K562 (cell line): ENCODE measurements around the gene CTCF. TPM values are rescaled to one million over a fixed set of nuclear protein-coding genes. Genes with fewer than 3 reads are reported as not detected.

Experiments used
- ADNP ChIP-seq: fragments of 200-800 bp; sonication (Bioruptor generic); IDR thresholded peaks from 2 replicates; pipeline ENCODE4 v1.6.1; 2016; ENCODE audit warnings: missing genetic modification characterization, missing compliant biosample characterization
- ARID1B ChIP-seq: fragments of 450-650 bp; IDR thresholded peaks from 2 replicates; pipeline ENCODE4 v1.6.1; 2016; ENCODE audit warnings: antibody characterized with exemption, mild to moderate bottlenecking, inconsistent platforms
- ATF3 ChIP-seq, 2 experiments: fragments of 450-650 bp in 1 of 2; sonication (generic) in 1 of 2; formaldehyde crosslinking in 1 of 2; IDR thresholded peaks in 1 of 2; conservative IDR thresholded peaks in 1 of 2; 2 replicates each; pipeline versions ENCODE4 v1.6.1 to v1.8.1; 2016 to 2023; ENCODE audit warnings: mild to moderate bottlenecking in 2 of 2, moderate library complexity in 2 of 2, inconsistent platforms in 1 of 2, missing genetic modification reagents in 1 of 2
- BHLHE40 ChIP-seq: IDR thresholded peaks from 2 replicates; pipeline ENCODE4 v1.6.1; 2011; ENCODE audit warnings: low read length, improper control_type of control experiment
- BRD9 ChIP-seq: fragments of 450-650 bp; IDR thresholded peaks from 2 replicates; pipeline ENCODE4 v1.6.1; 2018; ENCODE audit warnings: low read depth; ENCODE audit not compliant: partially characterized antibody
- CCNT2 ChIP-seq: IDR thresholded peaks from 2 replicates; pipeline ENCODE4 v1.6.1; 2011; ENCODE audit warnings: borderline replicate concordance, low read depth, mild to moderate bottlenecking, moderate library complexity, mixed read lengths, low read length; ENCODE audit not compliant: insufficient read length; ENCODE audit errors: extremely low read depth
- DPF2 ChIP-seq: fragments of 450-650 bp; IDR thresholded peaks from 2 replicates; pipeline ENCODE4 v1.6.1; 2016
- FOSL1 ChIP-seq: fragments of 200-800 bp; sonication (Bioruptor generic); conservative IDR thresholded peaks from 2 replicates; pipeline ENCODE4 v1.6.1; 2016; ENCODE audit warnings: missing genetic modification characterization, missing compliant biosample characterization
- HEY1 ChIP-seq: fragments of 250-450 bp; sonication (Bioruptor Pico); IDR thresholded peaks from 2 replicates; pipeline ENCODE4 v1.5.0; 2020; ENCODE audit warnings: mild to moderate bottlenecking, moderate library complexity, borderline replicate concordance
- KDM1A ChIP-seq, 2 experiments: fragments of 450-650 bp; IDR thresholded peaks; 2 replicates each; pipeline ENCODE4 v1.6.1; 2016; ENCODE audit warnings: mild to moderate bottlenecking in 2 of 2
- MBD2 ChIP-seq: sonication (generic); IDR thresholded peaks from 2 replicates; pipeline ENCODE4 v1.6.1; 2016; ENCODE audit warnings: low read depth, borderline replicate concordance
- MTA1 ChIP-seq: fragments of 450-650 bp; IDR thresholded peaks from 2 replicates; pipeline ENCODE4 v1.6.1; 2017; ENCODE audit warnings: borderline replicate concordance
- NCOR1 ChIP-seq: fragments of 450-650 bp; IDR thresholded peaks from 2 replicates; pipeline ENCODE4 v1.6.1; 2016; ENCODE audit warnings: mild to moderate bottlenecking, moderate library complexity
- NR2C2 ChIP-seq, 2 experiments: fragments of 200-800 bp in 1 of 2; sonication (Bioruptor generic) in 1 of 2; sonication (generic) in 1 of 2; formaldehyde crosslinking in 1 of 2; IDR thresholded peaks; 2 replicates each; pipeline versions ENCODE4 v1.6.1 to v1.8.0; 2016 to 2022; ENCODE audit warnings: mild to moderate bottlenecking in 1 of 2, missing compliant biosample characterization in 1 of 2, missing genetic modification characterization in 1 of 2, missing genetic modification reagents in 1 of 2
- SLC30A9 ChIP-seq: fragments of 250-450 bp; sonication (Bioruptor Pico); IDR thresholded peaks from 2 replicates; pipeline ENCODE4 v1.8.0; 2022; ENCODE audit warnings: mild to moderate bottlenecking, moderate library complexity
- TCF7 ChIP-seq: sonication (generic); IDR thresholded peaks from 2 replicates; pipeline ENCODE4 v1.6.1; 2016; ENCODE audit warnings: antibody characterized with exemption, borderline replicate concordance
- TEAD1 ChIP-seq, 2 experiments: fragments of 450-650 bp in 1 of 2; sonication (generic) in 1 of 2; formaldehyde crosslinking; IDR thresholded peaks; 2 replicates each; pipeline versions ENCODE4 v1.4.0 to v1.8.0; 2020 to 2022; ENCODE audit warnings: mild to moderate bottlenecking in 2 of 2, missing genetic modification reagents in 1 of 2
- ZEB2 ChIP-seq: fragments of 450-650 bp; IDR thresholded peaks from 2 replicates; pipeline ENCODE4 v1.6.1; 2016
- ZNF324 ChIP-seq: fragments of 250-450 bp; sonication (Bioruptor Pico); IDR thresholded peaks from 2 replicates; pipeline ENCODE4 v1.4.0; 2020; ENCODE audit warnings: mild to moderate bottlenecking
- polyA plus RNA-seq, 8 experiments: library from polyadenylated mRNA; depleted of rRNA in 4 of 8; stranded (reverse) in 5 of 8; unstranded in 3 of 8; fragments of >200 nt; fragmentation: Nextera tagmentation in 2 of 8; fragmentation: Illumina TruSeq in 1 of 8; extraction: Ambion mirVana in 2 of 8; extraction: Trizol in 1 of 8; gene quantifications; 2 replicates each; pipeline versions ENCODE4 v1.2.1 to v1.2.3, GENCODE V29; 2011 to 2014; ENCODE audit warnings: inconsistent platforms in 1 of 8, missing spikeins in 1 of 8
- total RNA-seq, 7 experiments: library from RNA; depleted of rRNA in 6 of 7; stranded (reverse); fragments of >200 nt in 6 of 7; fragmentation: Illumina TruSeq in 2 of 7; extraction: Trizol in 2 of 7; gene quantifications; 2 replicates each; pipeline versions ENCODE4 v1.2.1 to v1.2.3, GENCODE V29; 2011 to 2021; ENCODE audit warnings: low replicate concordance in 1 of 7
- TF ChIP-seq, protein P1 (sequence below): IDR thresholded peaks from 2 replicates; pipeline ENCODE4 v1.6.1; 2016; ENCODE audit warnings: missing genetic modification characterization, missing compliant biosample characterization
- TF ChIP-seq, protein P2 (sequence below): fragments of 200-800 bp; sonication (Bioruptor generic); IDR thresholded peaks from 2 replicates; pipeline ENCODE4 v1.6.1; 2017; ENCODE audit warnings: missing genetic modification characterization, missing compliant biosample characterization
- TF ChIP-seq, protein P3 (sequence below), 2 experiments: fragments of 450-650 bp; IDR thresholded peaks; 2 replicates each; pipeline ENCODE4 v1.6.1; 2016

The CTCF gene
- total and polyA plus RNA-seq, 9 of the 15 experiments (the other 6 are each of a cell fraction or from before 2014, with no cell fraction given): 7.8 to 49.2 (median 33.9) TPM

DNA sequence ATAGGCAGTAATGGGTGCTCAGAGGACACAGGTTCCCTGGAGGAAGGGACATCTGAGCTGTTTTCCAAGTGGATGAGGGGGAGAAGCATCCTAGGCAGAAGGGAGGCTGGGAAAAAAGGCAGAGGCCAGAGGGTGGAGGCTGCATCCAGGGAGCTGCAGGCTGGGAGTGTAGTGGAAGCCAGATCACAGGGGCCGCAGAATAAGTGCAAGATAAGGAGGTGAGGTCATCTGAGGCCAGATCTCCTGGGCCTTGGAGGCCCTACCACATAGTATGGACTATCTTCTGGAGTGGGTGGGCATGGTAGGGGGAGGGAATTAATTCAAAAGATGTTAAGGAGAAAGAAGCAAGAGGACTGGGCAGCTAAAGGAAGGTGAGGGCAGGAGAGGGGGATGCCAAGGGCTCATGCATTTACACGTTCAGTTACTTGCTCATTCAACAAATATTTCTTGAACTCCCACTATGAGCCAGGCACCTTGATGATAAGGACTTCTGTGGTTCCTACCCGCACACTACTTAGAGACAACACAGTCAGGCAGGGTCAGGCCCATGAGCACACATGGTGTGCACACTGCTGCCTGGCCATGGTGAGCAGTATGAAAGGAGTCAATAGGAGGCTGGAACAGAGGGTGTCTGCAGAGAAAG is 36.1 kb upstream of the CTCF start (continued):
- TF ChIP-seq, protein P1, sequence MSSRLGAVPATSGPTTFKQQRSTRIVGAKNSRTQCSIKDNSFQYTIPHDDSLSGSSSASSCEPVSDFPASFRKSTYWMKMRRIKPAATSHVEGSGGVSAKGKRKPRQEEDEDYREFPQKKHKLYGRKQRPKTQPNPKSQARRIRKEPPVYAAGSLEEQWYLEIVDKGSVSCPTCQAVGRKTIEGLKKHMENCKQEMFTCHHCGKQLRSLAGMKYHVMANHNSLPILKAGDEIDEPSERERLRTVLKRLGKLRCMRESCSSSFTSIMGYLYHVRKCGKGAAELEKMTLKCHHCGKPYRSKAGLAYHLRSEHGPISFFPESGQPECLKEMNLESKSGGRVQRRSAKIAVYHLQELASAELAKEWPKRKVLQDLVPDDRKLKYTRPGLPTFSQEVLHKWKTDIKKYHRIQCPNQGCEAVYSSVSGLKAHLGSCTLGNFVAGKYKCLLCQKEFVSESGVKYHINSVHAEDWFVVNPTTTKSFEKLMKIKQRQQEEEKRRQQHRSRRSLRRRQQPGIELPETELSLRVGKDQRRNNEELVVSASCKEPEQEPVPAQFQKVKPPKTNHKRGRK (tag): no peak
- TF ChIP-seq, protein P2, sequence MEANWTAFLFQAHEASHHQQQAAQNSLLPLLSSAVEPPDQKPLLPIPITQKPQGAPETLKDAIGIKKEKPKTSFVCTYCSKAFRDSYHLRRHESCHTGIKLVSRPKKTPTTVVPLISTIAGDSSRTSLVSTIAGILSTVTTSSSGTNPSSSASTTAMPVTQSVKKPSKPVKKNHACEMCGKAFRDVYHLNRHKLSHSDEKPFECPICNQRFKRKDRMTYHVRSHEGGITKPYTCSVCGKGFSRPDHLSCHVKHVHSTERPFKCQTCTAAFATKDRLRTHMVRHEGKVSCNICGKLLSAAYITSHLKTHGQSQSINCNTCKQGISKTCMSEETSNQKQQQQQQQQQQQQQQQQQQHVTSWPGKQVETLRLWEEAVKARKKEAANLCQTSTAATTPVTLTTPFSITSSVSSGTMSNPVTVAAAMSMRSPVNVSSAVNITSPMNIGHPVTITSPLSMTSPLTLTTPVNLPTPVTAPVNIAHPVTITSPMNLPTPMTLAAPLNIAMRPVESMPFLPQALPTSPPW (CRISPR knock-in tag): peak; percentile 27; the same call in 1 of the 2 replicates
- TF ChIP-seq BHLHE40 (no peak), HEY1 (CRISPR knock-in tag) (no peak), ZEB2 (peak; percentile 33; the same call in 1 of the 2 replicates), BRD9 (no peak), ADNP (tag) (no peak), ARID1B (peak; percentile 77), CCNT2 (no peak), TEAD1 (CRISPR knock-in tag; IDR thresholded peaks at IDR 0.05) (peak in 1 of 2 experiments; percentile 84; a peak in 2 of 4 replicates), MBD2 (no peak), ATF3 (IDR thresholded peaks at IDR 0.05) (peak; percentile 80), ATF3 (CRISPR knock-in tag; conservative IDR thresholded peaks at IDR 0.05) (no peak), SLC30A9 (no peak), FOSL1 (peak; percentile 88), MTA1 (peak; percentile 73; the same call in 1 of the 2 replicates), NR2C2 (CRISPR knock-in tag; IDR thresholded peaks at IDR 0.05) (no peak), NR2C2 (tag; IDR thresholded peaks at IDR 0.05) (peak; percentile 39; the same call in 1 of the 2 replicates), NCOR1 (peak; percentile 34; the same call in 1 of the 2 replicates), ZNF324 (no peak), KDM1A (IDR thresholded peaks at IDR 0.05) (peak; percentile 16 to 29; a peak in 2 of 4 replicates), TCF7 (peak; percentile 84; the same call in 1 of the 2 replicates), DPF2 (peak; percentile 80; the same call in 1 of the 2 replicates)
- TF ChIP-seq, protein P3, sequence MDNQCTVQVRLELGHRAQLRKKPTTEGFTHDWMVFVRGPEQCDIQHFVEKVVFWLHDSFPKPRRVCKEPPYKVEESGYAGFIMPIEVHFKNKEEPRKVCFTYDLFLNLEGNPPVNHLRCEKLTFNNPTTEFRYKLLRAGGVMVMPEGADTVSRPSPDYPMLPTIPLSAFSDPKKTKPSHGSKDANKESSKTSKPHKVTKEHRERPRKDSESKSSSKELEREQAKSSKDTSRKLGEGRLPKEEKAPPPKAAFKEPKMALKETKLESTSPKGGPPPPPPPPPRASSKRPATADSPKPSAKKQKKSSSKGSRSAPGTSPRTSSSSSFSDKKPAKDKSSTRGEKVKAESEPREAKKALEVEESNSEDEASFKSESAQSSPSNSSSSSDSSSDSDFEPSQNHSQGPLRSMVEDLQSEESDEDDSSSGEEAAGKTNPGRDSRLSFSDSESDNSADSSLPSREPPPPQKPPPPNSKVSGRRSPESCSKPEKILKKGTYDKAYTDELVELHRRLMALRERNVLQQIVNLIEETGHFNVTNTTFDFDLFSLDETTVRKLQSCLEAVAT (IDR thresholded peaks at IDR 0.05): 0 out of 4 replicates have a peak, but pooled peaks of 1 of the 2 experiments have one; percentile 11
